ENCODE measurements around the gene PPP4C. TPM values are rescaled to one million over a fixed set of nuclear protein-coding genes. Genes with fewer than 3 reads are reported as not detected.
A peak's percentile ranks its signal among the peaks of the same experiment; 100 is the strongest.

PPP4C gene
- total RNA-seq, 1 donor from 2014 or later: 68.9 TPM

DNA sequence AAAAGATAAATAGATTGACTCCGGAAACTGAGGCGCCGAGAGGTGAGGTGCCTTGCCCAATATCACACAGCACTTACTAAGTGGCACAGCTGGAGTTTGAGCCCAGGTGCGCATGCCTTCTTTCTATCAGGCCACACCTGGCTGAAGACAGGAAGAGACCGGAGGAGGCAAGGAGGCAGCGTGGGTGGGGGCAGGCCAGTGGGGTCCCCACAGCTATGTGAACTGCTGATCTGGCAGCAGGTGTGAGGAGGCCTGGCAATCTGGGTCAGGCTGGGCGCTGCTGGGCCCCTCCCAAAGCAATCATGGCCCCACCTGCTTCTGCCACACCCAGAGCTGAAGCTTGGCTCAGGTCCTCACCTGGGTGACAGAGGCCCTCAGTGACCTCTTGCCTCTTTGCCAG lies 39.4 kb downstream of the PPP4C start:
- peak; percentile 62 for DNase-seq
- H3K36me3 ChIP-seq: peaks cover 88% of the 10 kb centered on the region
- H3K9me3 ChIP-seq: no peaks in the 10 kb centered on the region
- TF ChIP-seq, protein P1, sequence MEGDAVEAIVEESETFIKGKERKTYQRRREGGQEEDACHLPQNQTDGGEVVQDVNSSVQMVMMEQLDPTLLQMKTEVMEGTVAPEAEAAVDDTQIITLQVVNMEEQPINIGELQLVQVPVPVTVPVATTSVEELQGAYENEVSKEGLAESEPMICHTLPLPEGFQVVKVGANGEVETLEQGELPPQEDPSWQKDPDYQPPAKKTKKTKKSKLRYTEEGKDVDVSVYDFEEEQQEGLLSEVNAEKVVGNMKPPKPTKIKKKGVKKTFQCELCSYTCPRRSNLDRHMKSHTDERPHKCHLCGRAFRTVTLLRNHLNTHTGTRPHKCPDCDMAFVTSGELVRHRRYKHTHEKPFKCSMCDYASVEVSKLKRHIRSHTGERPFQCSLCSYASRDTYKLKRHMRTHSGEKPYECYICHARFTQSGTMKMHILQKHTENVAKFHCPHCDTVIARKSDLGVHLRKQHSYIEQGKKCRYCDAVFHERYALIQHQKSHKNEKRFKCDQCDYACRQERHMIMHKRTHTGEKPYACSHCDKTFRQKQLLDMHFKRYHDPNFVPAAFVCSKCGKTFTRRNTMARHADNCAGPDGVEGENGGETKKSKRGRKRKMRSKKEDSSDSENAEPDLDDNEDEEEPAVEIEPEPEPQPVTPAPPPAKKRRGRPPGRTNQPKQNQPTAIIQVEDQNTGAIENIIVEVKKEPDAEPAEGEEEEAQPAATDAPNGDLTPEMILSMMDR (IDR thresholded peaks at IDR 0.05): no peak
- ATAC-seq: peak; percentile 75 to 81
- peak overlapping the region; percentile 18 for H3K27ac ChIP-seq
- intact Hi-C loops (cut with DNase I): no loop called here
- no peak overlapping the region for H3K4me3 ChIP-seq
- H3K4me1 ChIP-seq: peaks cover 22% of the 10 kb centered on the region
- no peaks in the 10 kb centered on the region for H3K27me3 ChIP-seq (ENCODE audit: low read depth)

DNA sequence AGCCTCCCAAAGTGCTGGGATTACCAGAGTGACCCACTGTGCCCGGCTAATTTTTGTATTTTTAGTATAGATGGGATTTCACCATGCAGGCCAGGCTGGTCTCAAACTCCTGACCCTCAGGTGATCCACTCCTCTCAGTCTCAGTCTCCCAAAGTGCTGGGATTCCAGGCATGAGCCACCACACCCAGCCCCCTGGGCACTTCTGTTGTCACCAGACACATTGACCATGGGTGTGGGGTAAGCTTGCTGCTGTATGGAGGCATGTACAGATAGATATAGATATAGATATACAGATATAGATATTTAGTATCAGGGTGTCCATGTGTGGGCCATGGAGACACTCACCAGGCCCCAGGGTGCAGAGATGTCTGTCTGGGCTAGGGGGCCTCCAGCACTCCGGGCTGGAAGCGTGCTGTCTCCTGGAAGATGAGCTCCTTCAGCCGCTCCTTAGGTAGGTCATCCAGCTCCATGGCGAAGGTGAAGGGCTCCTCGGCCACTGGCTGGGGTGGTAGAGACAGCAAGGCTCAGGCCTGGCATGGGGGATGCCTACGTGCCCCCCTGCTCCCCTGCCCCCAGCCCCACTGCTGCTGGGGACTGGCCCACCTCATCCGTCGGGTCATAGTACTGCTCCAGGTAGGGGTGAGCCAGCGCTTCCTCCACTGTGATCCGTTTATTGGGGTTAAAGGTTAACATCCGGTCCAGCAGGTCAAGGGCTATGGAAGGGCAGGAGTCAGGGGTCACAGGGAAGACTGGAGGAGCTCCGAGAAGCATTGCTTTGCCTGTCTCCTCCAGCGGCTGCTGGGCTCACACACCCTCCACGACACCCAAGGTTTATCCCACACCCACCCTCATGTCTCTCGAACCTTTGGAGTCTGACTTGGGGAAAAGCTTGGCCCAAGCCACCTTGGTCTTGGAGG lies 40.8 kb downstream of the PPP4C start:
- TF ChIP-seq, protein P1 (IDR thresholded peaks at IDR 0.05): no peak
- no peaks in the 10 kb centered on the region for H3K27me3 ChIP-seq (ENCODE audit: low read depth)
- H3K9me3 ChIP-seq: no peaks in the 10 kb centered on the region
- intact Hi-C loops (cut with DNase I): no loop called here
- peaks cover 28% of the 10 kb centered on the region for H3K4me1 ChIP-seq
- H3K27ac ChIP-seq: no peak overlapping the region
- H3K4me3 ChIP-seq: no peak overlapping the region
- DNase-seq: no peak
- no peak for ATAC-seq
- H3K36me3 ChIP-seq: peaks cover 77% of the 10 kb centered on the region

DNA sequence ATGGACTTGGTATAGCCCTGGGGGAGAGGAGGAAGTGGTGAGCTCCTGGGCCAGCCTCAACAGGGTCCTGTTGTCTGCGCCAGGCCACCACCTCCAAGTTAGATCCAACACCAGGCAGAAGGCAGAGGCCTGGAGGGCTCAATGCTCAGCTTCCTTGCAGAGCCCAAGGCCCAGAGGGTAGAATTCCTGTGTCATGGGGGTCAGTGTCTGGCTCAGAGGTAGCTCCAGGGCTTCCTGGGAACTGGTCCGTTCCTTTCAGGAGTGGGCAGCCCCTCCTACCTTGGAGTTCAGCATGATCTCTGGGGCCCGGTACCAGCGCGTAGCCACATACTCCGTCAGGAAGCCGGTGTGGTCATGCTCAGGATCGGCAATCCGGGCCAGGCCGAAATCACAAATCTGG lies 42.0 kb downstream of the PPP4C start:
- TF ChIP-seq, protein P1 (IDR thresholded peaks at IDR 0.05): no peak
- ATAC-seq (no peak), DNase-seq (no peak)
- no peaks in the 10 kb centered on the region for H3K27me3 ChIP-seq (ENCODE audit: low read depth)
- H3K4me3 ChIP-seq: no peak overlapping the region
- H3K27ac ChIP-seq: no peak overlapping the region
- peaks cover 36% of the 10 kb centered on the region for H3K4me1 ChIP-seq
- peaks cover 69% of the 10 kb centered on the region for H3K36me3 ChIP-seq
- no peaks in the 10 kb centered on the region for H3K9me3 ChIP-seq
- intact Hi-C loops (cut with DNase I): no loop called here

DNA sequence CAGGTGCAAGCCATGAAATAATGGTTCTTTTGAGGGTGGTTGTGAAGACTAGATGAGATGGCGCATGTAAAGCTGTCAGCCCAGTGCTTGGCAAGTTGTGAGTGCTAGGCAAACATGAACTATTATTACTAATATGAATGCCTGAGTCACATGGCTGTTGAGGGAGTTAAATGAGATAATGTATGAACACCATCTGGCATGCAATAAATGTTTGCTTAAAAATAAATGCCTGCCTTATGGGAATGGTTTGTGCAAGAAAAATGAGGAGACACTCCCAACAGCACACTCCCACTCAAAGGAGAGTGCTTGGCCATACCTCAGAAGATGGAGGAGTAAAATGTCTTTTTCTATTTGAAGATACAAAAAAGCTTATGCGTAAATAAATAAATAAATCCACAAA lies 43.6 kb downstream of the PPP4C start:
- H3K27ac ChIP-seq: no peak overlapping the region
- no peak overlapping the region for H3K4me3 ChIP-seq
- H3K4me1 ChIP-seq: peaks cover 31% of the 10 kb centered on the region
- intact Hi-C loops (cut with DNase I): no loop called here
- TF ChIP-seq, protein P1 (IDR thresholded peaks at IDR 0.05): no peak
- ATAC-seq (no peak), DNase-seq (no peak)
- H3K9me3 ChIP-seq: no peaks in the 10 kb centered on the region
- H3K36me3 ChIP-seq: peaks cover 61% of the 10 kb centered on the region
- H3K27me3 ChIP-seq (ENCODE audit: low read depth): no peaks in the 10 kb centered on the region

DNA sequence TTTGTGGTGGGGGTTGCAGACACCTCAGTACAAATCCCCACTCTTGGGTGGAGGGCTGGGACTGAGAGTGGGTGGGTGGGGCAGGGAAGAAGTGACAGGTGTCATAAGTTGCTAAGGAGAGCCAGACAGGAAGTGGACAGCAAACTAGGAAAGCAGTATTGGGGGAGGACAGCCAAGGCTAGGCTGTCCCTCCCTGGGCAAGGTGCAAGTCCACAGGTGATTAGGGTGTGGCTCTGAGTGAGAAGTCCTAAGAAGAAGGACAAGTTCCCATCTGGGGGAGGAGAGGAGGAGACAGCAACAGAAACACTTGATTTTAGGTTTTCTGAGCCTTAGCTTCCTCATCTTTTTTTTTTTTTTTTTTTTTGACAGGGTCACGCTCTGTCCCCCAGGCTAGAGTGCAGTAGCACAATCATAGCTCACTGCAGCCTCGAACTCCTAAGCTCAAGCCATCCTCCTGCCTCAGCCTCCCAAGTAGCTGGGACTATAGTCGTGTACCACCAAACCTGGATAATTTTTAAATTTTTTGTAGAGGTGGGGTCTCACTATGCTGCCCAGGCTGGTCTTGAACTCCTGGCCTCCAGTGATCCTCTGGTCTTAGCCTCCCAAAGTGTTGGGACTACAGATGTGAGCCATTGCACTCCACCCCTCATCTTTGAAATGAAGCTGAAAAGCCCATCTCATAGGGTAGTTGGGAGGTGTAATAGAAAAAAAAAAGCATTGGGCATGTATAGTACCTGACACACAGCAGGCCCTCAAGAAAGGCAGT lies 44.7 kb downstream of the PPP4C start:
- peak overlapping the region; percentile 7 for H3K27ac ChIP-seq
- H3K36me3 ChIP-seq: peaks cover 50% of the 10 kb centered on the region
- H3K4me3 ChIP-seq: no peak overlapping the region
- H3K27me3 ChIP-seq (ENCODE audit: low read depth): no peaks in the 10 kb centered on the region
- intact Hi-C loops (cut with DNase I): no loop called here
- H3K9me3 ChIP-seq: no peaks in the 10 kb centered on the region
- DNase-seq (no peak), ATAC-seq (no peak)
- TF ChIP-seq, protein P1 (IDR thresholded peaks at IDR 0.05): no peak
- peaks cover 25% of the 10 kb centered on the region for H3K4me1 ChIP-seq
